ENCODE results near the gene SLCO2B1. TPM values are rescaled to one million over a fixed set of nuclear protein-coding genes. Genes with fewer than 3 reads are reported as not detected.

The SLCO2B1 gene
- total and polyA plus RNA-seq, 2 of the 8 experiments (the other 6 are each of a cell fraction or from before 2014, with no cell fraction given): 0.03 TPM; not detected in 1

DNA sequence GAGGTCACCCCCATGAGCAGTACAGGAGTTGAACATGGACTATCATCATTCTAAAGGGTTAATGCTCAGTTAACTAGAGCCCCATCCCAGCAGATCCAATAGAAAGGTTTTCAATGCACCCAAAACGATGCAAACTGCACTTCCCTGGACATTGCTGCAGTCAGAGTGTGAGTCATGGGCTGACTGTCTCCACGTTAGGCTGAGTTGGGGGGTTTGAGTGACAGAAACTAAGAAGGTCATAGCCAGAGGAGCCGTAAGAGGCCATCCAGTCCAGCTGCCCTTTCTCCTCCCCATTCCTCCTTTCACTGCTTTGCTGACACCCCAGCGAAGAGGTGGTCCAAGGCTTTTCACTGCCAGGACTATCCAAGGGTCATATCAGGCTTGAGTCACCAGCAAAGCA lies 43.7 kb upstream of the SLCO2B1 start:
- no peaks in the 10 kb centered on the region for H3K79me2 ChIP-seq (ENCODE audit: control insufficient read depth in 1 of 2, insufficient read depth in 2 of 2, low read length in 2 of 2)
- TF ChIP-seq SP4 (IDR thresholded peaks at IDR 0.05; ENCODE audit: low read length) (no peak), SRF (IDR thresholded peaks at IDR 0.05; ENCODE audit: low read depth, low read length) (no peak), CTBP2 (IDR thresholded peaks at IDR 0.05; ENCODE audit: borderline replicate concordance, insufficient read depth, insufficient read length, low read length) (no peak), CBX8 (IDR thresholded peaks at IDR 0.05; ENCODE audit: borderline replicate concordance, low read depth, low read length) (no peak)
- TF ChIP-seq, protein P1, sequence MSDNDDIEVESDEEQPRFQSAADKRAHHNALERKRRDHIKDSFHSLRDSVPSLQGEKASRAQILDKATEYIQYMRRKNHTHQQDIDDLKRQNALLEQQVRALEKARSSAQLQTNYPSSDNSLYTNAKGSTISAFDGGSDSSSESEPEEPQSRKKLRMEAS (IDR thresholded peaks at IDR 0.05): no peak
- H2BK12ac ChIP-seq (ENCODE audit: low read depth, low read length): no peak overlapping the region
- H3K36me3 ChIP-seq (ENCODE audit: control insufficient read depth in 2 of 4, insufficient read depth in 4 of 4, low read length in 3 of 4): no peaks in the 10 kb centered on the region
- H2BK5ac ChIP-seq (ENCODE audit: low read depth, low read length): no peak overlapping the region
- H3K9ac ChIP-seq (replicated peaks in 1 of 4; ENCODE audit: extremely low read depth in 1 of 4, low read depth in 3 of 4, low read length in 3 of 4): no peak overlapping the region
- no peak overlapping the region for H3K14ac ChIP-seq (ENCODE audit: insufficient read length)
- H3K4me2 ChIP-seq (ENCODE audit: insufficient read depth in 1 of 2, low read depth in 2 of 2, low read length in 2 of 2): no peak overlapping the region
- peaks cover 0 to 2% (median 0%) of the 10 kb centered on the region in 4 experiments; a peak in 2 of 7 replicates for H3K4me1 ChIP-seq (replicated peaks in 1 of 4; ENCODE audit: control insufficient read depth in 3 of 4, insufficient read depth in 4 of 4, low read length in 3 of 4)
- H4K91ac ChIP-seq (replicated peaks; ENCODE audit: insufficient read length, low read length): no peak overlapping the region
- H3K27me3 ChIP-seq (replicated peaks in 1 of 4; ENCODE audit: control insufficient read depth in 3 of 4, extremely low read depth in 1 of 4, insufficient read depth in 3 of 4, low read length in 3 of 4): no peaks in the 10 kb centered on the region
- no peak overlapping the region for H3K56ac ChIP-seq (replicated peaks; ENCODE audit: insufficient read length, low read depth, low read length)
- H2BK120ac ChIP-seq (replicated peaks; ENCODE audit: low read depth, low read length): no peak overlapping the region
- H3K27ac ChIP-seq (ENCODE audit: low read depth, low read length): no peak overlapping the region
- no peaks in the 10 kb centered on the region for H3K23me2 ChIP-seq (ENCODE audit: low read depth, low read length)
- H2BK15ac ChIP-seq (ENCODE audit: low read length): no peak overlapping the region
- H4K5ac ChIP-seq (ENCODE audit: insufficient read length, low read depth, low read length): no peak overlapping the region
- H3K4me3 ChIP-seq (ENCODE audit: extremely low read depth in 1 of 4, insufficient read depth in 2 of 4, low read depth in 3 of 4, low read length in 4 of 4): no peak overlapping the region
- 90% methylated on average over 4 of the region's 4 CpGs; no CpG with 5 or more reads in 1 of the 2 experiments for WGBS, 2 experiments (ENCODE audit: extremely low coverage in 1 of 2, insufficient coverage in 1 of 2, insufficient read length in 1 of 2, insufficient replicate concordance in 2 of 2, low coverage in 1 of 2, low lambda C conversion rate in 2 of 2, missing lambda C conversion rate in 1 of 2)
- no peaks in the 10 kb centered on the region for H4K20me1 ChIP-seq (replicated peaks in 1 of 2; ENCODE audit: control insufficient read depth in 1 of 2, insufficient read depth in 2 of 2, low read length in 2 of 2)
- FAIRE-seq: no peak
- DNase-seq (ENCODE audit: low read depth in 1 of 2, low spot score in 2 of 2): no peak
- H3K9me3 ChIP-seq (ENCODE audit: insufficient read depth in 2 of 2, low read depth in 1 of 2, low read length in 1 of 2): no peaks in the 10 kb centered on the region
- ChIA-PET CTCF (ENCODE audit: partially characterized antibody) (interaction anchor here (1.0 kb wide), 1 partner anchor 38 kb away, joined by 3 read pairs; no protein-coding TSS in a partner anchor), POLR2A (ENCODE audit: partially characterized antibody) (no interaction called here)
- H4K8ac ChIP-seq (ENCODE audit: extremely low read depth, insufficient read depth, low read length): no peak overlapping the region
- no peak overlapping the region for H3K18ac ChIP-seq (ENCODE audit: extremely low read depth, low read length)
- H3K4ac ChIP-seq (replicated peaks; ENCODE audit: insufficient read length, low read depth, low read length): no peak overlapping the region
- no peaks in the 10 kb centered on the region for H3K79me1 ChIP-seq (ENCODE audit: low read depth, low read length)
- no peak overlapping the region for H3K23ac ChIP-seq (ENCODE audit: insufficient read length)
- H2AK5ac ChIP-seq (ENCODE audit: low read depth, low read length): no peak overlapping the region
- no peak overlapping the region for H2BK20ac ChIP-seq (ENCODE audit: low read length)
- H2AFZ ChIP-seq (ENCODE audit: low read length): no peak overlapping the region; the same call in 1 of the 2 replicates

Measured in H1 (cell line).